Thymus (tissue), 11 donors: Measurements from ENCODE around the gene ADAM30. TPM values are rescaled to one million over a fixed set of nuclear protein-coding genes. Genes with fewer than 3 reads are reported as not detected.
A peak's percentile ranks its signal among the peaks of the same experiment; 100 is the strongest.

ENCODE experiments used
- DNase-seq, 9 donors: peaks; one replicate each; pipeline ENCODE4 v3.0.0-alpha.2; 2013; ENCODE audit warnings: low spot score in 9 of 9, low read depth in 6 of 9, missing footprints in 1 of 9
- H3K27ac ChIP-seq, 2 donors: one replicate each; pipeline ENCODE4 v1.5.1; 2013; ENCODE audit warnings: control low read depth in 1 of 2, low read depth in 1 of 2, low read length in 1 of 2, mild to moderate bottlenecking in 1 of 2, moderate library complexity in 1 of 2
- H3K27me3 ChIP-seq, 2 donors: one replicate each; pipeline ENCODE4 v1.5.1; 2013; ENCODE audit warnings: low read length in 1 of 2; ENCODE audit not compliant: control insufficient read depth in 2 of 2, insufficient read depth in 1 of 2
- H3K36me3 ChIP-seq, 2 donors: one replicate each; pipeline ENCODE4 v1.5.1; 2013; ENCODE audit warnings: low read length in 1 of 2, mild to moderate bottlenecking in 1 of 2, moderate library complexity in 1 of 2; ENCODE audit not compliant: control insufficient read depth in 2 of 2, insufficient read depth in 2 of 2
- H3K4me1 ChIP-seq, 2 donors: one replicate each; pipeline ENCODE4 v1.5.1; 2013; ENCODE audit warnings: low read length in 2 of 2; ENCODE audit not compliant: control insufficient read depth in 2 of 2, insufficient read depth in 2 of 2
- H3K4me3 ChIP-seq, 2 donors: one replicate each; pipeline ENCODE4 v1.5.1; 2013; ENCODE audit warnings: low read length in 2 of 2, control low read depth in 1 of 2, mild to moderate bottlenecking in 1 of 2
- H3K9me3 ChIP-seq, 2 donors: one replicate each; pipeline ENCODE4 v1.5.1; 2013; ENCODE audit warnings: low read length in 1 of 2, mild to moderate bottlenecking in 1 of 2; ENCODE audit not compliant: control insufficient read depth in 2 of 2, insufficient read depth in 1 of 2
- WGBS: extraction: QIAGEN DNeasy Blood & Tissue Kit; methylation state at CpG from one replicate; pipeline ENCODE4 v1.1.7; 2013; 5-methylcytosine and 5-hydroxymethylcytosine counted together
- polyA plus RNA-seq: library from polyadenylated mRNA; stranded (reverse); fragments of 200-250 nt; gene quantifications from one replicate; pipeline ENCODE4 v1.2.3, GENCODE V29; 2013
- total RNA-seq: library from RNA; stranded (reverse); fragments of 120-200 nt; gene quantifications from one replicate; pipeline ENCODE4 v1.2.4, GENCODE V29; 2013
- donor health status: healthy.

The ADAM30 gene
- total and polyA plus RNA-seq, 2 donors = not detected

DNA sequence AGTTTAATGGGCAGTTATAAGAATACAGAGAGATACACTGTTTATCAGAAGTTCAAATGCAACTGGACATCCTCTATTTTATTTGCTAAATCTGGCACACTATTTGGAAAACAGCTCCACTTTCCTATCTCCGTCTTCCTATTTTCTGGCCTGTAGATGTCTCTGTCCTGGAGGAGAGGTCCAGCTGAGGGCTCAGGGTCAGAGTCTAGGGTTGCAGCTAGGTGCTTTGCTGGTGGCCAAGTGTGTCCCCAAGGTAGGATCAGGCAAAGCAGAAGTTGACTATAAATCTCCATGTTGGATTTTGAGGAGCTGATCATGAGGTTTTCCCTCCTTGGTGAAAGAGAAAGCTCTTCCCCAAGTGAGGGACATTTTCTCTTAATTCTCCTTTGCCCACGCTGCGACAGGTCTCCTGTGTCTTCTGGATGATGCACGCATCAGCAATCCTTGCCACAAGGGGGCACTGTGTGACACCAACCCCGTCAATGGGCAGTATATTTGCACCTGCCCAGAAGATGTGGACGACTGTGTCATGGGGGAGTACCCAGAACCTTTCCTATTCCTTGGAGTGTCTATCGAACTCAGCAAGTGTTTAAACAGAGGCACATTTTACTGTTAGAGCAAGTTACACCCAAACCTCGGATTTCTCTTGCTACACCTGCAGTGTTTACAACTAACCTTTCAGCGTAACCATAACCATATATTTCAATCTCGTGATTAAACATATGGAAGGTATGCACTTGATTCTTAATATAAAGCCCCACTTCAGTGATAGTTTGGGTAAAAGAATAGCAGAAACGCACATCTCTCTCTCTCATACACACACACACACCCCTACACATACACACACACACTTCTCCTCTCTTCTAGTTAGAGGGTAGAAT, 10.2 kb downstream of the ADAM30 start:
- peak in 8 of 9 donors; percentile 7 to 57 (median 26) for DNase-seq
- H3K27me3 ChIP-seq = no peaks in the 10 kb centered on the region
- WGBS = 85% methylated on average over 11 of the region's 11 CpGs

DNA sequence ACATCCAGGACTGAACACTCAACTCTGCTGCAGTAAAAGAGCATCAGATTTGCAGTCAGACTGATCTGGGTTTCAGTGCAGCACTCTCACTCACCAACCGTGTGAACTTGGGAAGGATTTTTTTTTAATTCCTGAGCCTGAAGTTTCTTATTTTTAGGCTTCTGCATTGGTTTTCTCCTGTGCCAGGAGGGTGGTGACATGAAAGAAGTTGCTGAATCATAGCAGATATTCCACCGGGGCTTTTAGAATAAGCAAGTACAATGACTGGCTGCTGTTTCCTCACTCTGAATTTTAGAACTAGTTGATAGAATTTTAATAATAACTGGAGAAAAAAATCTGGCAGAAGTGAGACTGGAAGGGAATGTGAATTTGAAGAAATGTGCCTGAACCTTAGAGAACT, 11.6 kb downstream of the ADAM30 start:
- Histone ChIP-seq H3K9me3 (no peaks in the 10 kb centered on the region), H3K4me3 (no peak overlapping the region), H3K4me1 (no peaks in the 10 kb centered on the region), H3K27me3 (no peaks in the 10 kb centered on the region), H3K36me3 (no peaks in the 10 kb centered on the region), H3K27ac (no peak overlapping the region)
- 11% methylated on average over 2 of the region's 2 CpGs for WGBS
- no peak for DNase-seq

More for the DNA sequence above, 10.2 kb downstream of the ADAM30 start:
- Histone ChIP-seq H3K9me3 (no peaks in the 10 kb centered on the region), H3K27ac (no peak overlapping the region), H3K4me3 (no peak overlapping the region), H3K4me1 (no peaks in the 10 kb centered on the region), H3K36me3 (no peaks in the 10 kb centered on the region)

DNA sequence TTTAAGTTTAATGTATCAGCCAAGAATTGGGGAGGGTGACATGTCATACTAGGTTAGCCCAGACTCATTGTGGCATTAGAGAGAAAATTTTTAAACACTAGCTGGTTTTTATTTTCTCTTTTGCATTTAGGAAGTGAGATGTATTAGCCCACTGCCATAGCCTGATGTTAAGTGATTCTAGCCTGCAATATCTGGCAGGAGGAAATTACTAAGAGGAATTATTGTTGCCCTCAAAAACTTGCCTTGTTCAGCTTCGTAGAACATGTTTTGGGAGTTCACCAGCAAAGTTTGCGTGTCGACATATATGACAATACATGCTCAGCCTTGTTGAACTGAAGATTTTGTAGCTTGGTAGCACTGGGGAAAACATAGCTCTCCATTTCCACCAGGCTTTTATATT, 12.5 kb downstream of the ADAM30 start:
- DNase-seq = no peak
- Histone ChIP-seq H3K36me3 (no peaks in the 10 kb centered on the region), H3K27ac (no peak overlapping the region), H3K27me3 (no peaks in the 10 kb centered on the region), H3K4me1 (no peaks in the 10 kb centered on the region), H3K9me3 (no peaks in the 10 kb centered on the region), H3K4me3 (no peak overlapping the region)
- 96% methylated on average over 3 of the region's 3 CpGs for WGBS

DNA sequence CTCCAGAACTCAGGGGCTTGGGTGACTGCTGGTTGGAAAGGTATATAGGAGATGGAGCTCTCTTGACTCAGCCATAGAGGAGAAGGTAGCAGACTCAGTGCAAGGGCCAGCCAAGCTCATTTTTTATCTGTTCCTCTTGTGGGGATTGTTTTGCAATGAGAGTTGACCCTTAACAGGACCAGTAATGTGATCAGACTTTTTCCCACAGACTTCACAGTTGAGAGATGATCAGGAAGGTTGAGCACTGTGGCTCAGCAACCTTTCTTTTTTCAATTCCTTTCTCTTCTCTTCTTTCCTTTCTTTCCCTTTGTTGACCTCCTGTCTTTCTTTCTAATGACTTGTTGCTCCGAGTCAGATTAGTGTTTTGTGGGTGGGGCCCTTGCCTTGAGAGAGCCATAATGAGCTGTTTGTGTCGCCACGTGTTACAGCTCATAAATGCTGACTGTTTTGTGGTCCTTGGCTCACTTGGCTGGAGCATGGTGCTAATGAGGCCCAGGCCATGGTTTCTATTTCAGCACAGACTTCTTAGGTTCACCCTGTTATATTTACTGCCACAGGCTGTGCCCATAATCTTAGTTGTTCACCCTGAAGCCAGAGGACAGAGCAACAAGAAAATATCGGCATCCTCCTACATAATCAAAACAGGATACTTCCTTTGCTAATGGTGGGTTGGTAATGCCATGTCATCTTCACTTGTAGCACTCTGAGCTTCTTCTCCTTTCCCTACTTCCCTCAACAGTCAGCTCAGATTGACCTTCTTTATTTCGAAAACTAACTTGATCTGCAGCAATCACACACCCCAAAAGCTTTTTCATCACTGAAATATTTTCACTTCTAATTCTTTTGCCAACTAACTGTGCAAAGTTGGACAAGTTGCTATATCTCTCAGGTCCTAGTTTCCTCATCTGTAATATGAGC, 13.9 kb downstream of the ADAM30 start:
- H3K9me3 ChIP-seq = no peaks in the 10 kb centered on the region
- WGBS = 95% methylated on average over 5 of the region's 5 CpGs

DNA sequence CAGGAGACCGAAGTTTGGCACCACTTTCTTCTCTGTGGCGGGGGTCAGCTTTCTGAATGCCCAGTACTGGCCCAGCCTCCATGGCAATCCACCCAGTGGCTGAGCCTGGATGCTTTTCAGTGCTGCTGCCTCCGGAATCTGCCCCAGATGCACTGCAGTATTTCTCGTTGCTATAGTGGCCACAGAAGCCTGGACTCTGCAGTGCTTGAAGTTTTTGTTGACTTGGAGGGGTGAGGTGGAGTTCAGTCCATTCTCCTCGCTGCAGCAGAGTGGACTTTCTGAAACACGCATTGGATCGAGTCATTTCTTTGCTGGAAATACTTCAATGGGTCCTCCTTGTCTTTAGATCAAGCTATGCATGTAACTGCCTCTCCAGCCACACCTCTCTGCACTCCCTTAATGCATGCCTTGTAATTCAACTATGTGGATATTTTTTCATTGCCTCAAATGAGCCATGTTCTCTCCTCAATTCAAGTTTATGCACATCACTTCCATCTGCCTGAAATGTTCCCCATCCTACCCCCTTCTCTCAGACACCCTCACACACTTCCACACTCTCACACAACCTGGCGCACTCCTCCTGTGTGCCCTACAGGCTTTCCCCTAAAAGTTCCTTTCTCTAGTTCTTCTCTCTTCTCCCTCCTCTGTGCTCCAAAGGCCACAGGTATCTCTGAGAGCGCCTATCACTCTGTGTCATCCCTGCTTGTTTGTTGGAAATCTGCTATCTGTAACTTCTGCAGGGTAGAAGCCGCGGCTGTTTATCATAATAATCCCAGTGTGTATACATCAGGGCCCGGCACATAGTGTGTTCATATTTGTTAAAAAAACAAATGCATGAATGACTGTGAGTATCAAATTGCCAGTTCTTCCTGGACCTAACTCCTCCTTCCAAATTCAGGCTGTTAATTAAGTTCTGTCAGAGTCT, 16.5 kb downstream of the ADAM30 start:
- no peak for DNase-seq
- Histone ChIP-seq H3K36me3 (no peaks in the 10 kb centered on the region), H3K27ac (no peak overlapping the region), H3K27me3 (no peaks in the 10 kb centered on the region), H3K4me3 (no peak overlapping the region), H3K4me1 (no peaks in the 10 kb centered on the region), H3K9me3 (no peaks in the 10 kb centered on the region)
- 96% methylated on average over 12 of the region's 12 CpGs for WGBS

More for the DNA sequence above, 13.9 kb downstream of the ADAM30 start:
- no peak for DNase-seq
- Histone ChIP-seq H3K27ac (no peak overlapping the region), H3K4me3 (no peak overlapping the region), H3K4me1 (no peaks in the 10 kb centered on the region), H3K36me3 (no peaks in the 10 kb centered on the region), H3K27me3 (no peaks in the 10 kb centered on the region)

DNA sequence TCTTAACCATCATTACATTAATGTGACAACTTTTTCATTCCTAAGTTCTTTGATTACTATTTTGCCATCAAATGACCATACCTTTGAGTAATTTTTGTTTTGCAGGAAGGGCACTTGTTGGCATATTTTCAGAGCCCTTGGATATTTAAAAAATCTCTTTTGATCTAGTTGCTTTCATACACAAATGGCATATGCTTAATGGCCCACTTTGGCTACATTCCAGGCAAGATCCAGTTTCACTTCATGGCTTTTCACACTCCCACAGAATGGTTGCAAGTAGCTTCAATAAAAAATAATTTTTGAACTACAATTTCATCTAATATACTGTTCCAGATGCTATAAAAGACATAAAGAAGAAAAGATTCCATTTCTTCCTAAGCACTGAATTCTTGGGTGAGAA, 18.1 kb downstream of the ADAM30 start:
- Histone ChIP-seq H3K36me3 (no peaks in the 10 kb centered on the region), H3K4me3 (no peak overlapping the region), H3K9me3 (no peaks in the 10 kb centered on the region), H3K4me1 (no peaks in the 10 kb centered on the region), H3K27ac (no peak overlapping the region), H3K27me3 (no peaks in the 10 kb centered on the region)
- DNase-seq = no peak

DNA sequence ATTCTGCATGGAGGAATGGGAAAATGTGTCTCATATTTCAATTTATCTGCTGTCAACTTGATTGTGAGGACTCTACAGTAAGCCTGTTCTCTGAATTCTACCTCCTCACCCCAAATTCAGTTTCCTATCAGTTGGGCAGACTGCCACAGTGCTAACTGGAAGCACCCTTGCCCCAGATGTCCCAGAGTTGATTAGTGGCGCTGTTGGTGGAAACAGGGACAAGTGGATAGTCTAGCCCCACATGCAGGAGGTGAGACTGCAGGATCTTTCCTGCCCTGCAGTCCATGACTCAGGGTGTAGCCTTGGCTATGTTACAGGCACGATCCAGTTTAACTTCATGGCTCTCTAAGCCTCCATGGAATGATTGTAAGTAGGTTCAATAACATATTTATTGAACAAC, 22.1 kb downstream of the ADAM30 start:
- Histone ChIP-seq H3K27ac (no peak overlapping the region), H3K4me1 (peaks cover 0 to 3% of the 10 kb centered on the region in 2 donors), H3K27me3 (no peaks in the 10 kb centered on the region), H3K9me3 (no peaks in the 10 kb centered on the region), H3K4me3 (no peak overlapping the region), H3K36me3 (no peaks in the 10 kb centered on the region)
- no peak for DNase-seq
- 96% methylated on average over 2 of the region's 2 CpGs for WGBS

DNA sequence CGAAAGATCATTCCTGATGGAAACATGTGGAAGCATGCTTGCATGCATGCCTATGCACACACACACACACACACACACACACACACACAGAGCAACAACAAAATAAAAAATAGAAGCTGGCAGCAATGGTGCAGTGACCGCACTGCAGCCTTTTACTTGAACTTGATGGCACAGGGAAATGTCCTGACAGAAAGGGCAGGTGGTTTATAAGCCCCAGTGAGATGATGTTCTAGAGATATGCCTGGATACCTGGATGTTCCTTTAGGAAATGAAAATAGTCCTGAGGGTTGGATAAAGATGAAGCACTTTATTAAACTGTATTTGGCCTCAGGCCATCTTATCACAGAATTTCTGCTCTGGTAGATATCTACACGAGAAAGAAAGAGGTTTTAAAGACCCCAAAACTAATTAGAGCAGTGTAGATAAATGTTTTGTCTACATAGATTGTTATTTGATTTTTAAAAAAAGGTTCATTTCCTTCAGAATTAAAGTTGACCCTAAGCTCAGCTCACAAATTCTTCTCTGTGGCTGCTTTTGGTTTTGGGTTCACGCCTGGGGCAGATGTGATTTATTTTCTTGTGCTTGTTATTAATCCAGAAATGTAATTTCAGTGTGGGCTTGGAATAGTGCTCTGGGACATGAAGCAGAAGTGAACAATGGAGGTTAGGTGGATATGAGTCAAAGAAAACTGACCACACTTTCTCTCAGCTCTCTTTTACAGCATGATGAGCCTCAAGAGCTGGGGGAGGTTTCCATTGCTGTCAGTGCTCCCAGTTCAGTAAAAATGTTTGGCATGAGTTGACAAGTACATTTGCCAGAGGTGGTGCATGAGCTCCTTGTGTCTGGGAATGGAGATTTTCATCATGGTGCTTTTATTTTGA, 22.9 kb downstream of the ADAM30 start:
- peaks cover 0 to 3% of the 10 kb centered on the region in 2 donors for H3K4me1 ChIP-seq
- H3K9me3 ChIP-seq = no peaks in the 10 kb centered on the region
- H3K27ac ChIP-seq = no peak overlapping the region
- 96% methylated on average over 4 of the region's 4 CpGs for WGBS
- H3K36me3 ChIP-seq = no peaks in the 10 kb centered on the region
- no peak overlapping the region for H3K4me3 ChIP-seq
- no peaks in the 10 kb centered on the region for H3K27me3 ChIP-seq
- DNase-seq = no peak
